Endothelial cell of umbilical vein (primary cell): Measurements from ENCODE around the gene EPYC. TPM values are rescaled to one million over a fixed set of nuclear protein-coding genes. Genes with fewer than 3 reads are reported as not detected.

Experiments used
- BruUV-seq: library from RNA; stranded (reverse); fragments of 400-500 nt; replicated peaks from 2 replicates; lab custom pipeline; 2021; lab: Mats Ljungman, UMichigan
- CTCF ChIA-PET: fragments of 300-600, 350-600 bp; sonication (Branson Sonifier 250); formaldehyde crosslinking; loops from one replicate; lab custom pipeline; 2021; ENCODE audit warnings: antibody characterized with exemption, inconsistent platforms; lab: Charles Lee
- POLR2A ChIA-PET: fragments of 300-600, 350-600 bp; sonication (Branson Sonifier 250); formaldehyde crosslinking; loops from one replicate; lab custom pipeline; 2021; ENCODE audit warnings: antibody characterized with exemption, inconsistent platforms; lab: Charles Lee
- DNase-seq: peaks from one replicate; pipeline ENCODE4 v3.0.0-alpha.2; 2011; ENCODE audit warnings: low read depth, low spot score
- FAIRE-seq: peaks from 2 replicates; lab custom pipeline; 2011; peaks lifted over from hg19 to GRCh38; lab: Jason Lieb, UNC
- H2AFZ ChIP-seq: 2 replicates; pipeline ENCODE4 v1.6.0; 2012; ENCODE audit warnings: low read depth, low read length, control low read depth, inconsistent platforms
- H3K27ac ChIP-seq: 2 replicates; pipeline ENCODE4 v1.5.1; 2011; ENCODE audit warnings: low read depth, mild to moderate bottlenecking, control low read depth, low read length, moderate library complexity; ENCODE audit not compliant: insufficient read depth
- H3K27me3 ChIP-seq, 2 experiments: 2 replicates each; pipeline versions ENCODE4 v1.6.0 to v1.6.1; 2011; ENCODE audit warnings: low read length in 2 of 2, mixed read lengths in 1 of 2; ENCODE audit not compliant: control insufficient read depth in 2 of 2, insufficient read depth in 2 of 2
- H3K36me3 ChIP-seq, 2 experiments: 2 replicates in 1 of 2; 3 replicates in 1 of 2; pipeline ENCODE4 v1.5.1; 2011; ENCODE audit warnings: low read length in 2 of 2, mild to moderate bottlenecking in 1 of 2, moderate library complexity in 1 of 2; ENCODE audit not compliant: control insufficient read depth in 2 of 2, insufficient read depth in 2 of 2; ENCODE audit errors: extremely low read depth in 1 of 2
- H3K4me1 ChIP-seq: 3 replicates; pipeline ENCODE4 v1.5.1; 2011; ENCODE audit warnings: mild to moderate bottlenecking, low read length; ENCODE audit not compliant: control insufficient read depth, insufficient read depth; ENCODE audit errors: extremely low read depth
- H3K4me2 ChIP-seq: 2 replicates; pipeline ENCODE4 v1.6.1; 2011; ENCODE audit warnings: low read length, control low read depth, mixed read lengths; ENCODE audit not compliant: insufficient read depth
- H3K4me3 ChIP-seq, 3 experiments: fragments of 200-600 bp in 1 of 3; sonication (generic), shearing (Covaris generic) in 1 of 3; replicated peaks in 1 of 3; 2 replicates each; pipeline ENCODE4 v1.5.1; 2011 to 2016; ENCODE audit warnings: control low read depth in 3 of 3, low read length in 3 of 3, mild to moderate bottlenecking in 2 of 3, inconsistent platforms in 1 of 3, low read depth in 1 of 3, moderate library complexity in 1 of 3; ENCODE audit not compliant: insufficient read depth in 1 of 3
- H3K79me2 ChIP-seq: 2 replicates; pipeline ENCODE4 v1.6.0; 2012; ENCODE audit warnings: low read length, inconsistent platforms; ENCODE audit not compliant: control insufficient read depth, insufficient read depth
- H3K9ac ChIP-seq: replicated peaks from 2 replicates; pipeline ENCODE3; 2011; ENCODE audit warnings: low read length, control low read depth; ENCODE audit not compliant: insufficient read depth; ENCODE audit errors: extremely low read depth
- H3K9me1 ChIP-seq: replicated peaks from 3 replicates; pipeline ENCODE4 v1.6.0; 2011; ENCODE audit warnings: mild to moderate bottlenecking, low read length; ENCODE audit not compliant: control insufficient read depth, insufficient read depth; ENCODE audit errors: extremely low read depth
- H3K9me3 ChIP-seq: replicated peaks from 2 replicates; pipeline ENCODE4 v1.5.1; 2012; ENCODE audit warnings: low read length, inconsistent platforms; ENCODE audit not compliant: control insufficient read depth, insufficient read depth
- H4K20me1 ChIP-seq: replicated peaks from 2 replicates; pipeline ENCODE3; 2011; ENCODE audit warnings: mild to moderate bottlenecking, low read length; ENCODE audit not compliant: control insufficient read depth, insufficient read depth; ENCODE audit errors: extremely low read depth
- EZH2 ChIP-seq: IDR thresholded peaks from 2 replicates; pipeline ENCODE4 v1.6.1; 2012; ENCODE audit warnings: borderline replicate concordance, low read depth, mild to moderate bottlenecking, moderate library complexity, low read length, inconsistent platforms; ENCODE audit not compliant: severe bottlenecking
- FOS ChIP-seq: IDR thresholded peaks from 2 replicates; pipeline ENCODE4 v1.6.1; 2011; ENCODE audit warnings: mild to moderate bottlenecking, low read length, moderate library complexity, borderline replicate concordance; ENCODE audit not compliant: insufficient read depth
- GATA2 ChIP-seq: IDR thresholded peaks from 2 replicates; pipeline ENCODE4 v1.7.0; 2011; ENCODE audit warnings: low read depth, mild to moderate bottlenecking, moderate library complexity, mixed read lengths, low read length; ENCODE audit not compliant: insufficient read length, insufficient read depth
- JUN ChIP-seq: IDR thresholded peaks from 2 replicates; pipeline ENCODE4 v1.6.1; 2011; ENCODE audit warnings: borderline replicate concordance, low read depth; ENCODE audit not compliant: insufficient read length, insufficient read depth
- MYC ChIP-seq: IDR thresholded peaks from one replicate; pipeline ENCODE4 v1.6.1; 2011; ENCODE audit warnings: mild to moderate bottlenecking, low read depth, low read length
- POLR2A ChIP-seq: IDR thresholded peaks from 2 replicates; pipeline ENCODE4 v1.6.1; 2012; ENCODE audit warnings: low read depth, mild to moderate bottlenecking, control low read depth, low read length
- POLR2AphosphoS5 ChIP-seq: IDR thresholded peaks from 2 replicates; pipeline ENCODE4 v1.6.1; 2012; ENCODE audit warnings: low read depth, mild to moderate bottlenecking, control low read depth, low read length, moderate library complexity; ENCODE audit not compliant: insufficient read depth
- dilution Hi-C: fragments of 300-500 bp; cut with MboI; formaldehyde crosslinking; loops from one replicate; pipeline ENCODE4 v1.15.0; 2019; ENCODE audit warnings: low sequenced_read_pairs; ENCODE audit not compliant: extremely low pct_ligation_motif_present
- intact Hi-C: fragments of 100-400 bp; cut with micrococcal nuclease; formaldehyde crosslinking; loops from one replicate; pipeline ENCODE4 v1.10.0; 2022
- polyA plus RNA-seq, 4 experiments: library from polyadenylated mRNA; depleted of rRNA in 3 of 4; stranded (reverse) in 3 of 4; unstranded in 1 of 4; fragments of >200 nt; gene quantifications; 2 replicates each; pipeline versions ENCODE4 v1.2.1 to v1.2.3, GENCODE V29; 2011 to 2012; ENCODE audit warnings: missing spikeins in 1 of 4
- total RNA-seq: library from RNA; stranded (reverse); gene quantifications from 2 replicates; pipeline ENCODE4 v1.2.3, GENCODE V29; 2021
- TF ChIP-seq, protein P1 (sequence below): IDR thresholded peaks from 2 replicates; pipeline ENCODE4 v1.6.1; 2011; ENCODE audit not compliant: insufficient read depth, insufficient read length
- TF ChIP-seq, protein P2 (sequence below), 2 donors: IDR thresholded peaks; 1 replicate in 1 of 2; 2 replicates in 1 of 2; pipeline ENCODE4 v1.5.1; 2011; ENCODE audit warnings: low read length in 2 of 2, mild to moderate bottlenecking in 2 of 2, moderate library complexity in 2 of 2, control low read depth in 1 of 2, inconsistent platforms in 1 of 2, low read depth in 1 of 2; ENCODE audit not compliant: insufficient read depth in 1 of 2; ENCODE audit errors: extremely low read depth in 1 of 2

EPYC gene
- total and polyA plus RNA-seq, 2 donors (not counting 3 experiments of a cell fraction or from before 2014, with no cell fraction given) = not detected

DNA sequence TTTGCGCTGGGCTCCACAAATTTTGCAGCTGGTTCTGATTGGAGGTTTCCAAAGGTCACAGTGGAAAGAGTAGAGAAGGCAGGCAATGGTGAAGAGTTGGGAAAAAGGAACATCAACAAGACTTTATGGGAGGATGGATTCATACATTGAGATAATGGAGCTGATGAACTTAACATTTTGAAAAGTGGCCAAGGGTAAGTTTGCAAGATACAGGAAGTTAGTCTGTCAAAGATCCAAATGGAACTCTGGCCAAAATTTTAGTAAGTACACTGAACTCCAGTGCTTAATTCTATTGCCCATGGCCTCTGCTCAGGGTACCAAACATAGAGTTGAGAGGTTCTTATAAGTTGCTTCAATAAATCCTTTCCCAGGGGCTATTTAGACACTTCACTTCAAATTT lies 65.4 kb downstream of the EPYC start:
- Histone ChIP-seq H3K9me1 (no peaks in the 10 kb centered on the region), H3K9ac (no peak overlapping the region), H2AFZ (no peak overlapping the region), H3K79me2 (no peaks in the 10 kb centered on the region), H3K9me3 (no peaks in the 10 kb centered on the region), H4K20me1 (no peaks in the 10 kb centered on the region), H3K36me3 (no peaks in the 10 kb centered on the region), H3K4me3 (no peak overlapping the region), H3K4me2 (no peak overlapping the region), H3K27ac (no peak overlapping the region), H3K27me3 (no peaks in the 10 kb centered on the region), H3K4me1 (peaks cover 18% of the 10 kb centered on the region)
- intact Hi-C loops = loop anchor here (5.0 kb wide), 2 partner anchors 612 to 992 kb away; no protein-coding TSS in a partner anchor
- dilution Hi-C loops = no loop called here
- BruUV-seq = no TSS peak
- POLR2A ChIA-PET = no interaction called here
- no peak for FAIRE-seq
- CTCF ChIA-PET = interaction anchor here (1.4 to 2.1 kb wide), 5 partner anchors 16 to 1366 kb away, joined by 6 to 14 read pairs (median 9); no protein-coding TSS in a partner anchor
- TF ChIP-seq, protein P1, sequence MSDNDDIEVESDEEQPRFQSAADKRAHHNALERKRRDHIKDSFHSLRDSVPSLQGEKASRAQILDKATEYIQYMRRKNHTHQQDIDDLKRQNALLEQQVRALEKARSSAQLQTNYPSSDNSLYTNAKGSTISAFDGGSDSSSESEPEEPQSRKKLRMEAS = no peak
- no peak for TF ChIP-seq GATA2
- TF ChIP-seq, protein P2, sequence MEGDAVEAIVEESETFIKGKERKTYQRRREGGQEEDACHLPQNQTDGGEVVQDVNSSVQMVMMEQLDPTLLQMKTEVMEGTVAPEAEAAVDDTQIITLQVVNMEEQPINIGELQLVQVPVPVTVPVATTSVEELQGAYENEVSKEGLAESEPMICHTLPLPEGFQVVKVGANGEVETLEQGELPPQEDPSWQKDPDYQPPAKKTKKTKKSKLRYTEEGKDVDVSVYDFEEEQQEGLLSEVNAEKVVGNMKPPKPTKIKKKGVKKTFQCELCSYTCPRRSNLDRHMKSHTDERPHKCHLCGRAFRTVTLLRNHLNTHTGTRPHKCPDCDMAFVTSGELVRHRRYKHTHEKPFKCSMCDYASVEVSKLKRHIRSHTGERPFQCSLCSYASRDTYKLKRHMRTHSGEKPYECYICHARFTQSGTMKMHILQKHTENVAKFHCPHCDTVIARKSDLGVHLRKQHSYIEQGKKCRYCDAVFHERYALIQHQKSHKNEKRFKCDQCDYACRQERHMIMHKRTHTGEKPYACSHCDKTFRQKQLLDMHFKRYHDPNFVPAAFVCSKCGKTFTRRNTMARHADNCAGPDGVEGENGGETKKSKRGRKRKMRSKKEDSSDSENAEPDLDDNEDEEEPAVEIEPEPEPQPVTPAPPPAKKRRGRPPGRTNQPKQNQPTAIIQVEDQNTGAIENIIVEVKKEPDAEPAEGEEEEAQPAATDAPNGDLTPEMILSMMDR (IDR thresholded peaks at IDR 0.05; ENCODE audit: extremely low read depth in 1 of 2, insufficient read depth in 1 of 2, low read depth in 1 of 2, low read length in 2 of 2) = no peak
- no peak for TF ChIP-seq POLR2A
- no peak for TF ChIP-seq POLR2AphosphoS5
- no peak for TF ChIP-seq MYC
- no peak for TF ChIP-seq EZH2
- no peak for TF ChIP-seq FOS
- TF ChIP-seq JUN = no peak
- DNase-seq = no peak
